CD4-positive, alpha-beta T cell treated with Interleukin-4 for 4 hours (primary cell): ENCODE measurements around the gene FAM161A.
A peak's percentile ranks its signal among the peaks of the same experiment; 100 is the strongest.
"Not testable (repeated sequence)": the region's sequence is repeated elsewhere in the genome, so short reads cannot be mapped to it uniquely, and the experiment has no call there.

Source experiments
- DNase-seq: peaks from one replicate; pipeline ENCODE4 v3.0.0-alpha.2; 2020

FAM161A gene

GRCh38 chr2:61833971-61834370 lies 19.9 kb downstream of the FAM161A start:
- no peak for DNase-seq

DNA sequence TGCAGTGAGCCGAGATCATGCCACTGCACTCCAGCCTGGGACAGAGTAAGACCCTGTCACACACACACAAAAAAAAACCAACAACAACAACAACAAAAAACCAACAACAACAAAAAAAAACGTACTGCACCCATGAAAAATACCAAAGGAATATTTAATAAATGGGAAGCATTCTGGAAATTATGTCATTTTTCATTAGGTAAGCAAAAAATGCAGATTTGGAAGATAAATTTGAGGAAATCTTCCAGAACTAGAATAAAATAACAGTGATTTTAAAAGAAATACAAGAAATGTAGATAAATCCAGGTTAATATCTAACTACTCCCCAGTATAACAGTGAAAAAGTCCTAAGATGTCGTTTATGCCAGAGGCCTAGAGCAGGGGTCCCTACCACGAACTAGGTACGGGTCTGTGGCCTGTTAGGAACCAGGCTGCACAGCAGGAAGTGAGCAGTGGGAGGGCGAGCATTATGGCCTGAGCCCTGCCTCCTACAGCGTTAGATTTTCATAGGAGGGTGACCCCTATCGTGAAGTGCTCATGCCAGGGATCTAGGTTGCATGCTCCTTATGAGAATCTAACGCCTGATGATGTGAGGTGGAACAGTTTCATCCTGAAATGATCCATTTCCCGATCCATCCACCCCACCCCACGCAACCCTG lies 21.5 kb downstream of the FAM161A start:
- no peak for DNase-seq

GRCh38 chr2:61822255-61822654 lies 31.6 kb downstream of the FAM161A start:
- DNase-seq, result no peak

- no peak for DNase-seq
These were observed 37.1 kb downstream of the FAM161A start for GRCh38 chr2:61816480-61817355.

GRCh38 chr2:61814539-61815160 lies 39.2 kb downstream of the FAM161A start:
- no peak for DNase-seq

GRCh38 chr2:61813314-61813713 lies 40.5 kb downstream of the FAM161A start:
- DNase-seq, result not testable (repeated sequence)

DNA sequence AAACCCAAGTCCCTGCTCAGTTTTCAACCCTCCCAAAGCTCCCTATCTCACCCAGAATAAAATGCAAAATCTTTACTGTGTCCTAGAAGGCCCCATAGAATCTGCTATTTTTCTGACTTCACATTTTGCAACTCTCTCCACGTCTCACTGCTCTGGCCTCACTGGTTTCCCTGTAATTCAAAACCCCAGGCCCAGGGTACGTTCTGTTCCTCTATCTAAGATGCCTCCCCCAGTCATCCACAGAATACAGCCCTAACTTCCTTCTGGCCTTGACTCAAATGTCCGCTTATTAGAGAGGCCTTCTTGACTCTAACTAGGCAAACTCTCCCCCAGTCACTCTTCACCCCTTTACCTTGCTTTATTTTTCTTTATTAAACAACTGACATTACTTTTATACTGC lies 42.0 kb downstream of the FAM161A start:
- no peak for DNase-seq

DNA sequence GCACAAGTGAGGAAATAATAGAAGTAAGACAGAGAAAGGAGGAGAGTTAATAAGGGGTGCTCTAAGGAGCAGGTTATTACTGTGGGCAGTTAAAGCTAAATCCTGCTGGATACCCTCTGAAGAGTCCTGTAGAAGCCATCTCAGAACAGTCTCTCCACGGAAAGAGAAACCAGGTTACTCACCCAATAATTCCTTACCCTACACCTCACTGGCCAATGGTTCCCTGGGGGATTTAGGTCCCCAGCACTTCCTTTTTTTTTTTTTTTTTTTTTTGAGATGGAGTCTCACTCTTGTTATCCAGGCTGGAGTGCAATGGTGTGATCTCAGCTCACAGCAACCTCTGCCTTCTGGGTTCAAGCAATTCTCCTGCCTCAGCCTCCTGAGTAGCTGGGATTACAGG lies 43.7 kb downstream of the FAM161A start:
- not testable (repeated sequence) for DNase-seq

- not testable (repeated sequence) for DNase-seq
These were observed 45.2 kb downstream of the FAM161A start for GRCh38 chr2:61808693-61809092.

DNA sequence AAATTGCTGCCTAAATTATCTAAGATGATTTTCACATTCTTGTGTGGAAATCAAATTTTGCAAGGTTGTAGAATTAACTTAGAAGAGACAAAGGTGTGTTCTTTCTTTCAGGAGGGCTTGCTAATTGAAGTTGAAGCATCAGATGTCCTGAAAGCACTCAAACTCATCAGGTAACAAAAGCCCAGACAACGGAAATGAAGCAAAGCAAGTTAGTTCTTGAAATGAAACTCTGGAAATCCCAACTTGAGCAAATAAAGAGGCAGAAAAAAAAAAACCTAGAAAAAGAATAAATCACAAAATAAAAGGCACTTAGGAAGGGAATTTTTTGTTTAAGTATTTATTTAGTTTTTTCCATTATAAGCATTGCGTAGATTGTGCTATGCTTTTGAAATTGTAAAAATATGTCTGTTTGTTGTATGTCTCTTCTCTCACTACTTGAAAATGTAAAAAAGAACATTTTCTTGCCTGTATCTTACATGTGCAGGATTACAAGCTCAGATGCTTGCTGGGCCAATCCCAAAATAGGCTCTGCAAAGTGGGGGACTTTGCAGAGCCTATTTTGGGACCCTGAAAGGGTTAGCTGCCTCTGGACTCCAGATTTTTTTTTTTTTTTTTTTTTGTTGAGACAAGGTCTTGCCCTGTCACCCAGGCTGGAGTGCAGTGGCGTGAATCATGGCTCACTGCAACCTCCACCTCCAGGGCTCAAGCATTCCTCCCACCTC lies 46.7 kb downstream of the FAM161A start:
- no peak for DNase-seq

DNA sequence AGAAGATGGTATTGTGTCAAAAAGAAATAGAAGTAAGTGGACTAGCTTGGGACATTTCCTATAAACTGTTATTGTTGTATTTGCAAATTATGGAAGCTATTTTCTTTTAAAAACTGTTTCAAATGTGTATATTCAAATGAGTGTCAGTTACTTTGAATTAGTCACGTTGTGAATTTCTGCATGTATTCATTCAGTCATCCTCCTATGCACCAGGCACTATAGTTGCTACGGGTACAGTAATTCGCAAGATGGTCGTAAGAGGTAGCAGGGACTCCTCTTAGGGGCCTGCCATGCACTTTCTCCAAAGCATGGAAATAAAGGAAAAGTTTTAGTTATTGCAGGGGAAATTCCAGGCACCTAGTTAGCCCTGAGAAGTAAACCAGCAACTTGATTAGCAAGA lies 51.3 kb downstream of the FAM161A start:
- no peak for DNase-seq

DNA sequence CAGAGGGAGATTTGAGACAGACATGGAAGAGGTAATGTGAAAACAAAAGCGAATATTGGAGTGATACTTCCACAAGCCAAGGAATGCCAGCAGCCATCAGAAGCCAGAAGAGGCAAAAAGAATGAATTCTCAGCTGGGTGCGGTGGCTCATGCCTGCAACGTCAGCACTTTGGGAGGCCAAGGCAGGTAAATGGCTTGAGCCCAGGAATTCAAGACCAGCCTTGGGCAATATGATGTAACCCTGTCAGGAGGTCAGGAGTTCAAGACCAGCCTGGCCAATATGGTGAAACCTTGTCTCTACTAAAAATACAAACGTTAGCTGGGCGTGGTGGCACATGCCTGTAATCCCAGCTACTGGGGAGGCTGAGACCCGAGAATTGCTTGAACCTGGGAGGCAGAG lies 54.8 kb downstream of the FAM161A start:
- no peak for DNase-seq

GRCh38 chr2:61797446-61797845 lies 56.4 kb downstream of the FAM161A start:
- DNase-seq, result not testable (repeated sequence)

- DNase-seq, result no peak
These were observed 58.5 kb downstream of the FAM161A start for GRCh38 chr2:61795408-61795807.

DNA sequence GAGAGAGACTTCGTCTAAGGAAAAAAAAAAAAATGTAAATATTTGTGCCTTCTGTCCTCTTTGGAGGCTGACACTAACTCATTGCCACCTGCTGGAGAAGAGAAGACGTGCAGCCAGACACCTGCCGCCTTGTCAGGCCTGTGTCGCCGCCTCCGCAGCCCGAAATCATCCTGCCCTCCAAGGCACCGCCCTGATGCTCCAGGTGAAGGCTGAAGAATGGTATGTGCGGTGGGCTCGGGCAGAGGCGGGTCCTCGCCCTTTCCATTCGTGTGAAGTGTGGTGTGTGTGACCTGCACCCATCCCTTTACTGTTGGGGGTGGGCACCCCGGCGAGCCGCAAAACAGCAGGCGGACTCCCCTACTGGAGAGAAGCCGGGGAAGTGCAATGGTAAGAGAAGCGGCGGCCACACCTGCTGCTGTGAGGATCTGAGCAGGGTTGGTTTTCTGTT lies 60.4 kb downstream of the FAM161A start:
- peak; percentile 72 for DNase-seq

DNA sequence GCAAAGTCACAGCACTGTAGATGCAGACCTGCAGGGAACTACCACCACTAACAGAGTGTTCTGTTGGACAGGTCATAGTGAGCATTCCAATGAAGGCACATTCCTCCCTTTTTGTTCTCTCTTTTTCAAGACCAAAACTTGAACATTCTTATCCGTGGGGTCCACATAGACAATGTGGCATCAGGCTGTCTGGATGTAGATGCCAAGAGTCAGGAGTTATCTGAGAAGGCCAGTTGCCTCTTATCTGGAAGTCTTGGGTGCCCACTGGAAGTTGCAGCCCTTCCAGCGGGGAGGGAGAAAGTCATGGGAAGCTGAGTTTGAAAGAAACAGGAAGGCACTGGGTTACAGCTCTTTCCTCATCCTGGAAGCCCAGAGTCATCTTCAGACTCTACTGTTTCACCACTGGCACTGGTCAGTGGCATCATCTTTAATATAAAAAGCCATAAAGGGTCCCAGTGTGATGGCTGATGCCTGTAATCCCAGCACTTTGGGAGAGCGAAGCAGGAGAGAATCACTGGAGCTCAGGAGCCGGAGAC lies 61.4 kb downstream of the FAM161A start:
- DNase-seq, result no peak

DNA sequence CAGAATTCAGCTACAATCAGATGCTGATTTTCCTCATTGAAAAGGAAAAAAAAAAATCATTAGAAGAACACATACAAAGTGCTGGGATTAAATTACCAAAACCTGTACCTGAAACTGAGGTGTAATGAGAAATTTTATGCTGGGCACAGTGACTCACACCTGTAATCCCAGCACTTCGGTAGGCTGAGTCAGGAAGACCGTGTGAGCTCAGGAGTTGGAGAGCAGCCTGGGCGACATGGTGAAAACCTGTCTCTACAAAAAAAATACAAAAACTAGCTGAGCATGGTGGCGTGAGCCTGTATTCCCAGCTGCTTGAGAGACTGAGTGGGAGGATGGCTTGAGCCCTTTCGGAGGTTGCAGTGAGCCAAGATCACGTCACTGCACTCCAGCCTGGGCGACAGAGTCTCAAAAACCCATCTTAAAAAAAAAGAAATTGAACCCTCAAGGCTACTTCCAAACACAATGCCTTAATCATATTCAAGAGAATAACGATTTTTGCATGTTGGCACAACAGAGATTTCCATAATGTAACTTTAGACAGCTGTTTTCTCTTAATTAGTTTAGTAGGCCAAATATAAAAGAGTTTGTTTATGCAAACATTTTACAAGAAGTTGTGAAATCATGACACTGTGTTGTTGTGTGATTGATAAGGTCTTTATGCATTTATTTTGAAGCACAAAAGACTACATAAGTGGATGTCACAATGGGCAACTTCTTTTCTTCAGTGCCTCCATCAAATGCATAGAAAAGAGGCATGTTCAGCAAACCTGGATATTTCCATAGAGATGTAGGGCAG lies 63.9 kb downstream of the FAM161A start:
- no peak for DNase-seq

DNA sequence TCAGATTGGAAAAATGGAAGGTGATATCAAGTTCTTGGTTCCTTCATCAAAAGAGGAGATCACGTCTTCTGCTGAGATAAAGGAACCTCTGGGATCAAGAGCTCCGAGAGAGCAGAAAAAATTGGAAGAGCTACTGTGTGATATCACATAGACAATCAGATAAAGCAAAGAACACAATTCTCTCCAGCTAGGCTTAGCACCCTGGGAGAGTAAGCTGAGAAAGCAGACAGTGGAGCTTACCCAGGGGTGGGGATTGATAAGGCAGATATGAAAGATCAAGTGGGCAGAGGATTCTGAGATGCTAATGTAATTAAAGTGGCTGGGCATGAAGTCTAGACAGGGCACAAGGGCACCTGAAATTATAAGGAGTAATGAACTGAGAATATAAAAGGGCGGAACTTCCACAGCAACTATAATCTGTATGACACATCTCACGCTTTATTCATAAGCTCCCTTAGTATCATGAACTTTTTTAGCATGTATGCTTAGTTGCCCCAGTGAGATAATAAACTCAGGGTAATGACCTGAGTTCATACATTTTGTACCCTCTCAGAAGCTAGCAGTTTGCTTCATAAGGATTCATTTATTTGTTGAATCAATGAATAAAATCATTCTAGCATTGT lies 65.8 kb downstream of the FAM161A start:
- DNase-seq, result no peak

- no peak for DNase-seq
These were observed 67.0 kb downstream of the FAM161A start for GRCh38 chr2:61786876-61787275.

DNA sequence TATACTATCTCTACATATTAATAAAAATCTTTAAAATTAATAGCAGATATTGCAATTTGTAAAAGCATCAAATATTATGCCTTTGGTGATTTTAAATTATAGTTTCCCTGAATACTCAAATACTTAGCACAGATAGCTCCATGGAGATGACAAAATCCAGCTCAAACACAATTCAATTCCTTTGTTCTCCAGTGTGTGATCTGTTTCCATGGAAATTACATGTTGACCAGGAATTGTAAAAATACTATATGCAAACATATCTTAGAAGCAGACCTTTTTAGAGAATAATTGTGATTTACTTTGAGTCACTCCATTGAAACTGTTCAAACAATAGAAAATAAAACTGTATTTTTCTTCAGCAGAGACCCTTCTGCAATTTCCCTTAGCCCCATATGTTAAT lies 68.3 kb downstream of the FAM161A start:
- DNase-seq, result no peak

DNA sequence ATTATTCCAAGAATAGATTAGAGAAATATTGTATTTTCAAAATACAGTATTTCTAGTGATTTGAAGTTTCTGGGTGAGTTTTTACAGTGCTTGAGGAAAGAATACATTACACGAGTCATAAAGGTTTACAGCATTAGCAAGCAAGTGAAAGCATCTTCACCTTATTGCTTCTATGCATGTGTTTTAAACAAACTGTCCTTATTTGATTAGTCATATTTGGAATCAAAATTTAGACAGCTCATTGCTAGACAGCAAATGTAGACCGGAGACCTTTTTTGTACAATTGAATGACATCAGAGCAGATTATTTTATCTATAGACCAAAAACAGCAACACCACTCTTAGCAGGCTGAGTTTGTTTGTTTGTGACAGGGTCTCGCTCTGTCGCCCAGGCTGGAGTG lies 69.2 kb downstream of the FAM161A start:
- DNase-seq, result no peak
